ENCODE measurements around the gene PSMD7.

The PSMD7 gene

GRCh38 chr16:74296432-74297144, at the start of gene PSMD7:
PSMD7 (plus strand) TSS chr16:74296814; CDS start chr16:74296915, 101 bp downstream.
- DNase-seq, result peak; percentile 85 to 86

- DNase-seq, result no peak
Measured at GRCh38 chr16:74249254-74249653, 47.4 kb upstream of the PSMD7 start.

GRCh38 chr16:74249846-74250245, 46.8 kb upstream of the PSMD7 start:
- no peak for DNase-seq

- DNase-seq, result no peak
Measured at GRCh38 chr16:74252329-74252728, 44.3 kb upstream of the PSMD7 start.

- no peak for DNase-seq
Measured at GRCh38 chr16:74253161-74253938, 43.3 kb upstream of the PSMD7 start.

GRCh38 chr16:74257061-74257460, 39.6 kb upstream of the PSMD7 start:
- DNase-seq, result no peak

- DNase-seq, result no peak
Measured at GRCh38 chr16:74261068-74261467, 35.5 kb upstream of the PSMD7 start.

- DNase-seq, result no peak
Measured at GRCh38 chr16:74264811-74265210, 31.8 kb upstream of the PSMD7 start.

- no peak for DNase-seq
Measured at GRCh38 chr16:74268372-74268782, 28.2 kb upstream of the PSMD7 start.

- DNase-seq, result no peak
Measured at GRCh38 chr16:74271872-74272271, 24.7 kb upstream of the PSMD7 start.

GRCh38 chr16:74275031-74275636, 21.5 kb upstream of the PSMD7 start:
- DNase-seq, result no peak

GRCh38 chr16:74275711-74276110, 20.9 kb upstream of the PSMD7 start:
- no peak for DNase-seq

- DNase-seq, result no peak
Measured at GRCh38 chr16:74277974-74278373, 18.6 kb upstream of the PSMD7 start.

GRCh38 chr16:74279266-74279665, 17.3 kb upstream of the PSMD7 start:
- DNase-seq, result no peak

- no peak for DNase-seq
Measured at GRCh38 chr16:74279805-74280204, 16.8 kb upstream of the PSMD7 start.

GRCh38 chr16:74280448-74280847, 16.2 kb upstream of the PSMD7 start:
- DNase-seq, result no peak

- DNase-seq, result no peak
Measured at GRCh38 chr16:74281300-74281699, 15.3 kb upstream of the PSMD7 start.

- no peak for DNase-seq
Measured at GRCh38 chr16:74283716-74284115, 12.9 kb upstream of the PSMD7 start.

- no peak for DNase-seq
Measured at GRCh38 chr16:74288065-74288464, 8.5 kb upstream of the PSMD7 start.

GRCh38 chr16:74290356-74290755, 6.3 kb upstream of the PSMD7 start:
- DNase-seq, result no peak

- DNase-seq, result no peak
Measured at GRCh38 chr16:74291176-74291575, 5.4 kb upstream of the PSMD7 start.

- no peak for DNase-seq
Measured at GRCh38 chr16:74291577-74292208, 4.9 kb upstream of the PSMD7 start.

- DNase-seq, result no peak
Measured at GRCh38 chr16:74296104-74296431, 546 bp upstream of the PSMD7 start.

Measured in stimulated activated CD4-positive, alpha-beta T cell treated with anti-CD3 and anti-CD28 coated beads, Interleukin-2, amount 100 ng/mL, for 48 hours (primary cell).